ENCODE data around the gene BMPR1A.

DNA sequence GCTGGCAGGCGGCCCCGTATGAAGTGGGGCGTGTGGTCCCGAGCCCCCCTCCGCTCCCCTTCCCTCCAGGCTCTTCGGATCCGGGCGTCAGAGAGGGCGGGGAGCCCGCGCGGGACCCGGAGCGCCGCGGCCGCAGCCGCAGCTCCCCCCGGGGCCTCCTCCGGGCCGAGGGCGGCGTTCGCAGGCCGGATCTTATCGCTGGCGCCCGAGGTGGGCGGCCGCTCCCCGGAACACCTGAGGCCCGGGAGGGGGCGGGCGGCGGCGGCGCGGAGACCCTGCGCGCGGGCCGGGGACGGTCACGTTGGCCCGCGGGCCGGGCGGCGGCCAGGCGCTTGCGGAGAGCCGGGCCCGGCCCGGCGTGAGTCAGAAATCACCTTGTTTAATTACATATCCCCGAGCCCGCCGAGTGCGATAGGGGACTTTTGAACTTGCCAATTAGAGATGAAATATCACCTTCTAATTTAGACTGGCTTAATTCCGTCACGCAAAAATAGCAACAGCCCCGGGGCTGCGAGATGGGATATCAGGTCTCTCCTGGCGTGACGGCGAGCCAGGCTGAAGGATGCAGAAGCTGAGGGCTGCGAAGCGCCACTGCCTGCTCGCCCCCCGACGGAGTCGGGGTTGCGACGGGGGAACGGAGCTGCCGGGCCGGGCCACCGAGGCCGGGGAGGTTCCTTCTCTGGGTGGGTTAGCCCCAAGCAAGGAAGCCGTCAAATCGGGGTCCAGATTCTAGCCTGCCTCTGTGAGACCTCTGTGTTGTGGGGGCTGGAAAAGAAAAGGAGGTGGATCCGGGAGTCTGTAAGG is 44.7 kb upstream of the BMPR1A start:
- TF ChIP-seq, protein P1, sequence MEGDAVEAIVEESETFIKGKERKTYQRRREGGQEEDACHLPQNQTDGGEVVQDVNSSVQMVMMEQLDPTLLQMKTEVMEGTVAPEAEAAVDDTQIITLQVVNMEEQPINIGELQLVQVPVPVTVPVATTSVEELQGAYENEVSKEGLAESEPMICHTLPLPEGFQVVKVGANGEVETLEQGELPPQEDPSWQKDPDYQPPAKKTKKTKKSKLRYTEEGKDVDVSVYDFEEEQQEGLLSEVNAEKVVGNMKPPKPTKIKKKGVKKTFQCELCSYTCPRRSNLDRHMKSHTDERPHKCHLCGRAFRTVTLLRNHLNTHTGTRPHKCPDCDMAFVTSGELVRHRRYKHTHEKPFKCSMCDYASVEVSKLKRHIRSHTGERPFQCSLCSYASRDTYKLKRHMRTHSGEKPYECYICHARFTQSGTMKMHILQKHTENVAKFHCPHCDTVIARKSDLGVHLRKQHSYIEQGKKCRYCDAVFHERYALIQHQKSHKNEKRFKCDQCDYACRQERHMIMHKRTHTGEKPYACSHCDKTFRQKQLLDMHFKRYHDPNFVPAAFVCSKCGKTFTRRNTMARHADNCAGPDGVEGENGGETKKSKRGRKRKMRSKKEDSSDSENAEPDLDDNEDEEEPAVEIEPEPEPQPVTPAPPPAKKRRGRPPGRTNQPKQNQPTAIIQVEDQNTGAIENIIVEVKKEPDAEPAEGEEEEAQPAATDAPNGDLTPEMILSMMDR (CRISPR knock-in tag; IDR thresholded peaks at IDR 0.05): no peak
- TF ChIP-seq ZNF724P (CRISPR knock-in tag; IDR thresholded peaks at IDR 0.05; ENCODE audit: borderline replicate concordance): no peak
- no peak for TF ChIP-seq RCOR2 (CRISPR knock-in tag; IDR thresholded peaks at IDR 0.05)
- TF ChIP-seq ZNF432 (CRISPR knock-in tag; IDR thresholded peaks at IDR 0.05; ENCODE audit: borderline replicate concordance): no peak
- TF ChIP-seq, protein P2, sequence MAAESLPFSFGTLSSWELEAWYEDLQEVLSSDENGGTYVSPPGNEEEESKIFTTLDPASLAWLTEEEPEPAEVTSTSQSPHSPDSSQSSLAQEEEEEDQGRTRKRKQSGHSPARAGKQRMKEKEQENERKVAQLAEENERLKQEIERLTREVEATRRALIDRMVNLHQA (CRISPR knock-in tag; IDR thresholded peaks at IDR 0.05): no peak
- TF ChIP-seq, protein P3, sequence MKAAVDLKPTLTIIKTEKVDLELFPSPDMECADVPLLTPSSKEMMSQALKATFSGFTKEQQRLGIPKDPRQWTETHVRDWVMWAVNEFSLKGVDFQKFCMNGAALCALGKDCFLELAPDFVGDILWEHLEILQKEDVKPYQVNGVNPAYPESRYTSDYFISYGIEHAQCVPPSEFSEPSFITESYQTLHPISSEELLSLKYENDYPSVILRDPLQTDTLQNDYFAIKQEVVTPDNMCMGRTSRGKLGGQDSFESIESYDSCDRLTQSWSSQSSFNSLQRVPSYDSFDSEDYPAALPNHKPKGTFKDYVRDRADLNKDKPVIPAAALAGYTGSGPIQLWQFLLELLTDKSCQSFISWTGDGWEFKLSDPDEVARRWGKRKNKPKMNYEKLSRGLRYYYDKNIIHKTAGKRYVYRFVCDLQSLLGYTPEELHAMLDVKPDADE (CRISPR knock-in tag; IDR thresholded peaks at IDR 0.05): no peak
- no peak for TF ChIP-seq HOXA3 (CRISPR knock-in tag; IDR thresholded peaks at IDR 0.05)
- no peak for TF ChIP-seq NR2C2 (CRISPR knock-in tag; IDR thresholded peaks at IDR 0.05; ENCODE audit: borderline replicate concordance)
- no peak for TF ChIP-seq MED1 (CRISPR knock-in tag; IDR thresholded peaks at IDR 0.05)

Data from HepG2 (cell line).